IPS DF 6.9 (cell line): ENCODE measurements around the gene RUBCN.
"Not testable (repeated sequence)": the region's sequence is repeated elsewhere in the genome, so short reads cannot be mapped to it uniquely, and the experiment has no call there.

Experiments used
- DNase-seq: peaks from one replicate; pipeline ENCODE4 v3.0.0-alpha.2; 2013; ENCODE audit warnings: low read depth, low spot score
- H3K27ac ChIP-seq: one replicate; pipeline ENCODE4 v1.5.1; 2013; ENCODE audit warnings: low read length, control low read depth
- H3K27me3 ChIP-seq: 2 replicates; pipeline ENCODE4 v1.6.1; 2013; ENCODE audit warnings: mild to moderate bottlenecking, low read length; ENCODE audit not compliant: control insufficient read depth, insufficient read depth
- H3K36me3 ChIP-seq: 2 replicates; pipeline ENCODE4 v1.6.1; 2013; ENCODE audit warnings: low read length; ENCODE audit not compliant: control insufficient read depth, insufficient read depth
- H3K4me1 ChIP-seq: 2 replicates; pipeline ENCODE4 v1.6.1; 2013; ENCODE audit warnings: low read length; ENCODE audit not compliant: control insufficient read depth, insufficient read depth
- H3K4me3 ChIP-seq: 2 replicates; pipeline ENCODE4 v1.5.1; 2013; ENCODE audit warnings: mild to moderate bottlenecking, low read length
- H3K9me3 ChIP-seq: 2 replicates; pipeline ENCODE4 v1.6.1; 2013; ENCODE audit warnings: low read length, inconsistent platforms; ENCODE audit not compliant: control insufficient read depth, insufficient read depth
- WGBS: extraction: QIAGEN DNeasy Blood & Tissue Kit; methylation state at CpG from one replicate; pipeline ENCODE4 v1.1.7; 2013; ENCODE audit warnings: mixed read lengths, missing lambda C conversion rate; ENCODE audit not compliant: insufficient read length, insufficient coverage; 5-methylcytosine and 5-hydroxymethylcytosine counted together

Gene RUBCN

GRCh38 chr3:197734667-197735318, 1.9 kb downstream of the RUBCN start:
- H3K36me3 ChIP-seq = no peaks in the 10 kb centered on the region
- H3K4me3 ChIP-seq = no peak overlapping the region
- H3K4me1 ChIP-seq = 0 out of 2 replicates have a peak, but pooled peaks cover 2% of the 10 kb centered on the region
- WGBS = no CpG with 5 or more reads among the region's 7 CpGs
- no peaks in the 10 kb centered on the region for H3K27me3 ChIP-seq
- no peak for DNase-seq
- H3K9me3 ChIP-seq = no peaks in the 10 kb centered on the region
- H3K27ac ChIP-seq = no peak overlapping the region

DNA sequence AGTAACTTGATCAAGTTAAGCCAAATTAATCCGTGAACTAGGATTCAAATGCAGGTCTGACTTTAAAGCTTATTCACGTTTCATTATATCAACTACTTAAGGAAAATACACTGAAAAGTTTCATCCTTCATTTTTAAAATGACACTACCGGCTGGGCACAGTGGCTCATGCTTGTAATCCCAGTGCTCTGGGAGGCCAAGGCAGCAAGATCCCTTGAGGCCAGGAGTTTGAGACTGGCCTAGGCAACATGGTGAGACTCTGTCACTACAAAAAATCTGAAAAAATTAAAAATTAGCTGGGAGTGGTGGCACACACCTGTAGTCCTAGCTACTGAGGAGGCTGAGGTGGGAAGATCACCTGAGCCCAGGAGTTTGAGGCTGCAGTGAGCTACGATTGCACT, 3.7 kb downstream of the RUBCN start:
- no peak for DNase-seq
- H3K27me3 ChIP-seq = no peaks in the 10 kb centered on the region
- H3K4me3 ChIP-seq = no peak overlapping the region
- no peak overlapping the region for H3K27ac ChIP-seq
- no peaks in the 10 kb centered on the region for H3K36me3 ChIP-seq
- WGBS = no CpG with 5 or more reads among the region's 4 CpGs
- no peaks in the 10 kb centered on the region for H3K9me3 ChIP-seq
- H3K4me1 ChIP-seq = 0 out of 2 replicates have a peak, but pooled peaks cover 2% of the 10 kb centered on the region

DNA sequence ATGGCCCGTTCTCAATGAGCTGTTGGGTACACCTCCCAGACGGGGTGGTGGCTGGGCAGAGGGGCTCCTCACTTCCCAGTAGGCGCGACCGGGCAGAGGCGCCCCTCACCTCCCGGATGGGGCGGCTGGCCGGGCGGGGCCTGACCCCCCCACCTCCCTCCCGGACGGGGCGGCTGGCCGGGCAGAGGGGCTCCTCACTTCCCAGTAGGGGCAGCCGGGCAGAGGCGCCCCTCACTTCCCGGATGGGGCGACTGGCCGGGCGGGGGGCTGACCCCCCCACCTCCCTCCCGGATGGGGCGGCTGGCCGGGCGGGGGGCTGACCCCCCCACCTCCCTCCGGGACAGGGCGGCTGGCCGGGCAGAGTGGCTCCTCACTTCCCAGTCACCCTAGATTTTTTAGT, 5.2 kb downstream of the RUBCN start:
- H3K36me3 ChIP-seq, H3K9me3 ChIP-seq, DNase-seq, H3K4me3 ChIP-seq, H3K27me3 ChIP-seq, H3K4me1 ChIP-seq, H3K27ac ChIP-seq: not testable (repeated sequence)
- no CpG with 5 or more reads among the region's 27 CpGs for WGBS

DNA sequence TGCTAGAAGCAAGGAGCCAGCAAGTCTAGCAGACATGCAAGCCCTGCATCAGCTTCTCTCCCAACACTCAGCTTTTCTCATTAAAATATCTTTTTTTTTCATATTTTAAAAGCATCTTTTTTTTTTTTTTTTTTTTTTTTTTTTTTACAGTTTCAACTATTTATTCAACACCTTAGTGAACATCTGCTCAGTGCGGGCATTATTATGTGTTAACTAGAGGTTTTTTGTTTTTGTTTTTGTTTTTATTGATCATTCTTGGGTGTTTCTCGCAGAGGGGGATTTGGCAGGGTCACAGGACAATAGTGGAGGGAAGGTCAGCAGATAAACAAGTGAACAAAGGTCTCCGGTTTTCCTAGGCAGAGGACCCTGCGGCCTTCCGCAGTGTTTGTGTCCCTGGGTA, 5.9 kb downstream of the RUBCN start:
- DNase-seq, H3K9me3 ChIP-seq, H3K4me1 ChIP-seq, H3K36me3 ChIP-seq, H3K27ac ChIP-seq, H3K4me3 ChIP-seq, H3K27me3 ChIP-seq: not testable (repeated sequence)
- no CpG with 5 or more reads among the region's 5 CpGs for WGBS

DNA sequence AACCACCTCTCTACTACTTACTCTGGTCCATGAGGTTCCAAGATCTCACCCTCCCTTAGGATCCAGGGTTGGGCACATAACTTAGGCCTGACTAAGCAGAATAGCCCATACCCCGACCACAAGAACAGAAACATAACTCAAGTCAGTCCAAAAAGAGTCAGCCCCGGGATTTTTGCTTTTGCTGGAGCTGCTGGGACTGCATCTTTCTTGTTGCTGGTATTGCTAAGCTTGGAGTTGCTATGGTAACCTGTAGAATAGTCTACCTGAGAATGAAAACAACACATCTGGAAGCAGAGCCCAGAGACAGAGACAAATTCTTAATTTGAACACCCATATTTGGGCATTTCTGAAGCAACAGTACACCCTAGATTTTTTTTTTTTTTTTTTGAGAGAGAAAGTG, 6.5 kb downstream of the RUBCN start:
- Histone ChIP-seq H3K9me3 (no peaks in the 10 kb centered on the region), H3K36me3 (no peaks in the 10 kb centered on the region), H3K4me3 (no peak overlapping the region), H3K4me1 (peaks cover 2% of the 10 kb centered on the region; the same call in 1 of the 2 replicates), H3K27me3 (no peaks in the 10 kb centered on the region), H3K27ac (no peak overlapping the region)
- no CpG with 5 or more reads among the region's 2 CpGs for WGBS
- DNase-seq = no peak

GRCh38 chr3:197728487-197728886, 8.2 kb downstream of the RUBCN start:
- Histone ChIP-seq H3K4me3 (no peak overlapping the region), H3K27me3 (no peaks in the 10 kb centered on the region), H3K27ac (no peak overlapping the region), H3K4me1 (peaks cover 2% of the 10 kb centered on the region; the same call in 1 of the 2 replicates), H3K9me3 (no peaks in the 10 kb centered on the region), H3K36me3 (no peaks in the 10 kb centered on the region)
- DNase-seq = no peak
- 100% methylated on average over 2 of the region's 8 CpGs for WGBS

DNA sequence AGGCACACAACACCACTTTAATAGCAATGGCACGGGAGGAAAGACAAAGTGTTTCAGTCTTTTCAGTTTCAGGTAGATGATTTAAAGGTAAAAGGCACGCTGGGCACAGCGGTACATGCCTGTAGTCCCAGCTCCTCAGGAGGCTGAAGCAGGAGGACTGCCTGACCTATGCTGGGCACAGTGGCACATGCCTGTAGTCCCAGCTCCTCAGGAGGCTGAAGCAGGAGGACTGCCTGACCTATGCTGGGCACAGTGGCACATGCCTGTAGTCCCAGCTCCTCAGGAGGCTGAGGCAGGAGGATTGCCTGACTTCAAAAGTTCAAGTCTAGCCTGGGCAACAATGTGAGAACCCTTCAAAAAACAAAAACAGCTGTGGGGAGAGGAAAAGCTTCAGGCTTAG, 8.8 kb downstream of the RUBCN start:
- WGBS = no CpG with 5 or more reads among the region's 3 CpGs
- H3K4me1 ChIP-seq, H3K27ac ChIP-seq, H3K27me3 ChIP-seq, H3K4me3 ChIP-seq, H3K9me3 ChIP-seq, DNase-seq, H3K36me3 ChIP-seq: not testable (repeated sequence)

GRCh38 chr3:197722734-197723133, 14.0 kb downstream of the RUBCN start:
- peaks cover 2% of the 10 kb centered on the region; the same call in 1 of the 2 replicates for H3K4me1 ChIP-seq
- no peak overlapping the region for H3K27ac ChIP-seq
- no peak for DNase-seq
- no peaks in the 10 kb centered on the region for H3K36me3 ChIP-seq
- H3K27me3 ChIP-seq = no peaks in the 10 kb centered on the region
- no peak overlapping the region for H3K4me3 ChIP-seq
- no peaks in the 10 kb centered on the region for H3K9me3 ChIP-seq
- WGBS = no CpG with 5 or more reads among the region's 2 CpGs

- WGBS = no CpG with 5 or more reads among the region's 10 CpGs
- Histone ChIP-seq H3K9me3 (no peaks in the 10 kb centered on the region), H3K4me1 (peaks cover under 1% of the 10 kb centered on the region; the same call in 1 of the 2 replicates), H3K27ac (no peak overlapping the region), H3K36me3 (no peaks in the 10 kb centered on the region), H3K4me3 (no peak overlapping the region), H3K27me3 (no peaks in the 10 kb centered on the region)
- no peak for DNase-seq
These were observed 16.0 kb downstream of the RUBCN start for GRCh38 chr3:197720694-197721093.

- H3K36me3 ChIP-seq = no peaks in the 10 kb centered on the region
- H3K9me3 ChIP-seq = no peaks in the 10 kb centered on the region
- H3K4me1 ChIP-seq = no peaks in the 10 kb centered on the region
- WGBS = no CpG with 5 or more reads among the region's 8 CpGs
- no peak overlapping the region for H3K4me3 ChIP-seq
- H3K27ac ChIP-seq = no peak overlapping the region
- no peaks in the 10 kb centered on the region for H3K27me3 ChIP-seq
- DNase-seq = no peak
These were observed 17.8 kb downstream of the RUBCN start for GRCh38 chr3:197718891-197719290.

- Histone ChIP-seq H3K4me1 (no peaks in the 10 kb centered on the region), H3K27ac (no peak overlapping the region), H3K36me3 (no peaks in the 10 kb centered on the region), H3K4me3 (no peak overlapping the region), H3K27me3 (no peaks in the 10 kb centered on the region), H3K9me3 (no peaks in the 10 kb centered on the region)
- no peak for DNase-seq
- no CpG with 5 or more reads among the region's 4 CpGs for WGBS
These were observed 22.5 kb downstream of the RUBCN start for GRCh38 chr3:197714251-197714650.
